ENCODE results near the gene SMYD3.

The SMYD3 gene

DNA sequence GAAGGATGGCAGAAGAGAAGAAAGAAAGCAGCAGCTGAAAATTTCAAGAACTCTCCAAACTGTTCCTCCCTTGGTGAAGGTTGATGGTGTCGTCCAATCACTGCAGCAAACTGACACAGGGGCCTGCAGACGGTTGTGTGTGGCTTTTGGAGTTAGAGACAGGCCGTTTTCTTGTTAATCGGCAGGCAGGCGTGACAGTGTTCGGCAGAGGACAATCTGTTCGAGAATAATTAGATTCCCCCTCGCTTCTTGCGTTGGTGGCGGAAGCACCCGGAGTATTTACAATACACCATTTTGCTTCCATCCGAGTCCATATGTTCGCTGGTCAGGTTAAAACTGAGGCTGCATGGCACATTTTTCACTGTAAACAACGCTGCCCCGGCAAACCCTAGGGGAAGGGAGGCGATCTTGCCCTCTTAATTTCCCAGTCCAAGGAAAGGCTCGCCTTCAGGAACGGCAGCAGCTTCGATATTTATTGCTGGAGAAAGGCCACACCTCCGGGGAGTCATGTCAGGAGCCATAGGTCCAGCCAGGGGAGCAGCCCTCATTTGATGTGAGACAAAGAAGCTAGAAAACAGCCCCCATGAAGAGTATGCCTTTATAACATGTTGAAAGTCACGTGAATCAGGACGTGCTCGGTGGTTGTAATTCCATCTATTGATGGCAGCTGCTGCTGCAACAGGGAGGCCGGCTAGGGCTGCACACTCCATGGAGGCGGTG is 360.1 kb downstream of the SMYD3 start:
- no peak for DNase-seq (ENCODE audit: low spot score)

GRCh38 chr1:246145900-246146299 is 361.2 kb downstream of the SMYD3 start:
- DNase-seq (ENCODE audit: low spot score): no peak

GRCh38 chr1:246144931-246145330 is 362.1 kb downstream of the SMYD3 start:
- DNase-seq (ENCODE audit: low spot score): no peak

DNA sequence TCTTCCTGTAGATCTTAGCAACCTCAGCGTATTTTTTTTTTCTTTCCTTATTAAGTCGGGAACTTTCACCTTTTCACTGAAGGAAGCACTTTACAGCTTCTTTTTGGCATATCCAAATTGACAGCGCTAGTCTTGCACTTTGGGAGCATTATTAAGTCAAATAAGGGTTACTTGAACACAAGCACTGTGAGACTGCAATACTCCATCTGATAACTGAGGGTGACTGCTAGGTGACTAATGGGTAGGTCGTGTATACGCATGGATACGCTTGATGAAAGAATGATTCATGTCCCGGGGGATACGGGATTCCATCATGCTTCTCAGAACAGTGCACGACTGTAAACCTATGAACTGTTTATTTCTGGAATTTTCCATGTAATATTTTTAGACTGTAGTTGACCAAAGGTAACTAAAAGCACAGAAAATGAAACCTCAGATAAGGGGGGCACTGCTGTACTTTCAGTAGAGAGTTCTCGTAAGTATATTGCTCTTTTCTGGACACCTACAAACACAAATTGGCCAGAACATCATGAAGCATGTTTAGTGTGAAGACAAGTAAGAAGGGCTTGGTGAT is 364.7 kb downstream of the SMYD3 start:
- peak; percentile 73 for DNase-seq (ENCODE audit: low spot score)

- no peak for DNase-seq (ENCODE audit: low spot score)
Observed at GRCh38 chr1:246141306-246141705, 365.8 kb downstream of the SMYD3 start.

DNA sequence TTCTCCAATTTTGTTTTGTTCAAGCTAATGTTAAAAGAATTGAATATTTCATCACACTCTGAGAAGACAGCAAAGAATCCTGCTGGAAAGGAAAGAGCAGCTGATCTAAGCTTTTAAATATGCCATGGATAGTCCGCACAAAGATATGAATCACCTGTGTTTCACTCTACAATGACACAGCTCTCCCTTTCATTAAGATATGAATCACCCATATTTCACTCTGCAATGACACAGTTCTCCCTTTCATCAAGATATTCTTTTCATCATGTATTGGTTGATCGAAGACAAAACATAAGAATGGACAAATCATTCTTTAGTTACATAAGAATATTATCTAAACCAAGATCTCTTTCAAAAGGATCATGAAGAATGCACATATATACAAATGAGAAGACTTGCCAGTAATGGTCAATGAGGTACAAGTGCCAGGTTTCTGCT is 367.3 kb downstream of the SMYD3 start:
- peak; percentile 65 for DNase-seq (ENCODE audit: low spot score)

DNA sequence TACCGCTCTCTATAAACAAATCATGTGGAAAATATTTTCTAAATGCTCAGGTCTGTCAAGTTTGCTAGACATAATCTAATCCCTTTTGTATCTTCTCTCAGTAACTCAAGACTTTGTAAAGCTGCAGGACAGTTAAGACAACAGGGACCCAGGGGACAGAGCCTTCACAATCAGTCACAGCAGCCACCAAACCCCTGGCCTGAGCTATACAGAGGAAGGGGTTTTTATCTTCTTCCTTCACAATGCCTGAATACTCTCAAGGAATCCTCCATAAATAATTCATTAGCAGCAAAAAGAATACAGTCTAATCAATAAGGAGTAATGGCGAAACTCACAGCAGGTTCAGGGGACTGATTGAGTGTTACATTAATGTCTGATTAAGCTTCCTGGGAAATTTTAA is 368.3 kb downstream of the SMYD3 start:
- DNase-seq (ENCODE audit: low spot score): no peak

- DNase-seq (ENCODE audit: low spot score): no peak
Observed at GRCh38 chr1:246136477-246136876, 370.6 kb downstream of the SMYD3 start.

GRCh38 chr1:246134789-246135188 is 372.3 kb downstream of the SMYD3 start:
- no peak for DNase-seq (ENCODE audit: low spot score)

- DNase-seq (ENCODE audit: low spot score): no peak
Observed at GRCh38 chr1:246131095-246131494, 376.0 kb downstream of the SMYD3 start.

- no peak for DNase-seq (ENCODE audit: low spot score)
Observed at GRCh38 chr1:246128494-246129069, 378.5 kb downstream of the SMYD3 start.

- no peak for DNase-seq (ENCODE audit: low spot score)
Observed at GRCh38 chr1:246126580-246126979, 380.5 kb downstream of the SMYD3 start.

GRCh38 chr1:246122071-246122470 is 385.0 kb downstream of the SMYD3 start:
- DNase-seq (ENCODE audit: low spot score): no peak

GRCh38 chr1:246121533-246121932 is 385.5 kb downstream of the SMYD3 start:
- no peak for DNase-seq (ENCODE audit: low spot score)

DNA sequence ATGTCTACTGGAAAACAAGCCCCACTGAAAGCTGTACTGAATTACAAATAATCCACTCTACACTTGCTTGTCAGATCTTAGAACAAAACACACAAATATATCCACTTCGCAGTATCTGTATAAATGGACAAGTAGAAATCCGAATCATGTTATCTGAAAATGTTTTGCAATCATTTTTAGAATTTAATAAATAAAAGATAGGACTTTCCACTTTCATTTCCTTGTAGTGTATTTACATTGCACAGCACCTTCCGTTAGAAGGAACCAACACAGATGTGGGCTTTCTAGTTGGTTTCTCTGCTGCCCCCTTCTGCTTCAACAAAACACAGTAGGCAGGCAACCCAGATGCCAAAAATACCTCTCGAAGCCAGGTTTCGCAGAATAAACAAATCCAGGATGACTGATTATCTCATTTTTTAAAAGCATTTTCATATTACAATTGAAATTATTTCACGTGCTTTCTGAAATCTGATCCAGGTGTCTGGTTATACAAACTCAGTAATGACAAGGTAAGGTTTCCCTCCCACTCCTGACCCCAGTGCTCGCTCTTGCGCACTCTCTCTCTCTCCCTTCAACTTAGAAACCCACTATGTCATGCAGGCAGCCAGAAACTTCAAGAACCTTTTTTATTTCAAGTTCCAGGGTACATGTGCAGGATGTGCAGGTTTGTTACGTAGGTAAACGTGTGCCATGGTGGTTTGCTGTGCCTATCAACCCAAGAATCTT is 389.9 kb downstream of the SMYD3 start:
- DNase-seq (ENCODE audit: low spot score): peak; percentile 64

DNA sequence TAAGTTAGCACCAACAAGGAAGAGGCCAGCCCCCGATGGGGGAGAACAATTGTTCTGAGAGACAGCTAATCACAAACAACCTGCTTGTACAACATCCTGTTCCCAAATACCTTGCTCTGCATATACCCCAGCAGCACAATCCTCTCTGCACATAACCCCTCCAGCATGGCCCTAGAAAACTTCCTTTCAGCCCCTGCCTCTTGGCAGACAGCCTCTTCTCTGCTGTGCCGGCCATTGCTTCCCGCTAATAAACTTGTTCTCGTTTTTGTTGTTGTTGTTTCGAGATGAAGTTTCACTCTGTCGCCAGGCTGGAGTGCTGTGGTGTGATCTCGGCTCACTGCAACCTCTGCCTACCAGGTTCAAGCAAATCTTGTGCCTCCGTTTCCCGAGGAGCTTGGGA is 392.7 kb downstream of the SMYD3 start:
- DNase-seq (ENCODE audit: low spot score): no peak

DNA sequence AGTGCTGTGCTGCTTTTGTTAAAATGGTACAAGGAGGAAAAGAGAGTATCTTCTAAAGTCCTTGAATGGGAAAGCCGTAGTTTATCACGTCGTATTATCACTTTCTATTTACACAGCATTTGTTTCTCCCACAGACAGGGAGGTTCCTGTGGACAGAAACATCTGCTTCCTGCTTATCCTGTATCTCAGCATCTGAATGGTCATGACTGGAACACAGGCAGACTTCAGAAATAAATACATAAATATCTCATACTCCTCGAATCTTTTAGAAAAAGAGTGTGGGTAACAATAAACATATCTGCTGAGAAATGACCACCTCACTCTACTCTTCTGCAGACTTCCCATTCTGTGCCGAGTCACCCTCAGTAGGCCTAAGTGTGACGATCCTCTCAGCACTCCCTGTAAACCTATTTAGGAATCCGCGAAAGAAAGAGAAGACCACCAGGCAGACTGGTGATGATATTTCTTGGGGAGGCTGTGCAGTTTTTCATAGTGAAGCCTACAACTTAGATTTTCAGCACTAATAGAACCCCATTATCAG is 393.5 kb downstream of the SMYD3 start:
- no peak for DNase-seq (ENCODE audit: low spot score)

- DNase-seq (ENCODE audit: low spot score): no peak
Observed at GRCh38 chr1:246111570-246111969, 395.5 kb downstream of the SMYD3 start.

DNA sequence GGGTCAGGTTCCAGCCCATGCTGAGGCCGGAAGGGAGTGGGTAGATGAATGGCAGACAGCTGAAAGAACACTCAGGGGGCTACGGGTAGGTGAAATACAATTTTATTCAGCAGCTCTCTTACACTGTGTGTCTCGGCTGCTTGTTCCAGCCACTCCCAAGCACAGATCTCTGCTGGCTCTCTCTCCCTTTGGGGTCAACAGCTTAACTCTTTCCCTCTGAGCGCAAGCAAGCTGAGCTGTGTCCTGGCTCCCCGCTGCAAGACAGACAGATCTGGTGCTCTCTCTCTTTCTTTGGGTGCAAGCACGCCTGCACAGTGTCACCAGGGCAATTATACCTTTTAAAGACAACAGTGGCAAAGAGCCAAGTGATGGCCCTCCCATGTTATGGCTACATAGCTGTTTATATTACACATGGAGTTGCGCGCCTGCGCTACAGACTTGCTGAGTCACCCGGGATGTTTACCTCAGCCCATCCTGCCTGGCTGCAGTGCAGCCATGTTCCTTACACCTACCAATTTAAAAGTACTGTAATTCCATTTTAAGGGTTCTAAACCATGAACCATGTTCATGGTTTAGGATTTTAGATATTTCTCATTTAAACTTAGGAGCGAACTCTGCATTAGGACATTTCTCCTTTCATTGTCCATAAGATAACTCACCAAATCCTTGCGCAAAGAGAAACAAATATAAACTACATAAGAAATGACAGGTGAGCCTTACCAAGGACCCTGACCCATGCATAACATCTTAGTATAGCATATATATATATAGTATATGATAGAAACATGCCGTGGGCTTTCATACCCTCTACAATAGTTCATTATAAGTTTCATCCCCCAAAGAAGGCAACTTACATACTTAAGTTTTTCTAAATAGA is 396.5 kb downstream of the SMYD3 start:
- no peak for DNase-seq (ENCODE audit: low spot score)

DNA sequence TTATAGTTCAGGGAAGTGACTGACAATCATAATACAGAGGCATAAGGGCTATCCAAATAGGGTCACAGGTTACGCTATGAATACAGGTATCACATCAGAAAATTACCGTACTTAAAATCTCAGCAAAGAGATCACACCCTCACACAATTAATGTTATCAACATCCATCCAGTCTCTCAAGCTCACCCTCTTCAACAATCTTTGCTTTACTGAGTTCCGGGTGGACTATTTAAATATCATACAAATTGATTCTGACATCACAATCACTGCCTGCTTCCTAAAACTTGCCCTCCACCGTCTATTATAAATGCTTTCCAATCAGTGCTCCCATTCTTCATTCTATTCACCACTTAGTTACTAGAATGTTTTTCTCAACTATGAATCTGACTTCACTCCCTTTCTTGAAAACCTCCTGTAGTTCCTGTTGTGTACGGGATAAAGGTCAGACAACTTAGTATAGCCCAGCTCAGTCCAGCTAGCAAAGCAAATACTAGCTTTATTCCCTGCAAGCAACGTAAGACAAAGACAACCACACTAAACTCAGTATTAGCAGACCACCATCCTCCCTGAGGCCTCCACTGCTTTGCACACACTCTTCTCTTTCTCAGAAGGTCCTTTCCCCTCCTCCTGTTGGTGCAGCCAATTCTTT is 398.7 kb downstream of the SMYD3 start:
- DNase-seq (ENCODE audit: low spot score): no peak

All from AG20443 (cell line).